Uterus (tissue), 4 donors: ENCODE results near the gene FCGR2B. TPM values are rescaled to one million over a fixed set of nuclear protein-coding genes. Genes with fewer than 3 reads are reported as not detected.
"Not testable (repeated sequence)": the region's sequence is repeated elsewhere in the genome, so short reads cannot be mapped to it uniquely, and the experiment has no call there.

Experiments used
- DNase-seq, 2 donors: peaks; one replicate each; pipeline ENCODE4 v3.0.0-alpha.2; 2019 to 2020
- H3K27ac ChIP-seq, 2 donors: fragments of 200-600 bp; sonication (generic); 1 replicate in 1 of 2; 2 replicates in 1 of 2; pipeline ENCODE4 v1.5.1; 2016 to 2018
- H3K27me3 ChIP-seq, 2 donors: fragments of 200-600 bp; sonication (generic); one replicate each; pipeline ENCODE4 v1.5.1; 2018 to 2019; ENCODE audit warnings: control low read depth in 1 of 2
- H3K36me3 ChIP-seq, 2 donors: fragments of 200-600 bp; sonication (generic); one replicate each; pipeline ENCODE4 v1.5.1; 2019; ENCODE audit warnings: control low read depth in 1 of 2
- H3K4me1 ChIP-seq, 2 donors: fragments of 200-600 bp; sonication (generic); one replicate each; pipeline ENCODE4 v1.5.1; 2018 to 2019; ENCODE audit warnings: control low read depth in 1 of 2
- H3K4me3 ChIP-seq, 2 donors: fragments of 200-600 bp; sonication (generic); 1 replicate in 1 of 2; 2 replicates in 1 of 2; pipeline ENCODE4 v1.5.1; 2018 to 2019; ENCODE audit warnings: mild to moderate bottlenecking in 1 of 2
- H3K9me3 ChIP-seq, 2 donors: fragments of 200-600 bp; sonication (generic); one replicate each; pipeline ENCODE4 v1.5.1; 2019; ENCODE audit warnings: control low read depth in 1 of 2
- CTCF ChIP-seq, 4 experiments: fragments of 200-600 bp in 2 of 4; fragments of 450-650 bp in 2 of 4; sonication (generic) in 2 of 4; IDR thresholded peaks; one replicate each; pipeline ENCODE4 v1.5.1; 2016 to 2019; ENCODE audit warnings: antibody characterized with exemption in 4 of 4, mild to moderate bottlenecking in 2 of 4, moderate library complexity in 1 of 4
- intact Hi-C: fragments of 100-400 bp; cut with DNase I; formaldehyde crosslinking; loops from one replicate; pipeline ENCODE4 v1.15.1; 2023; ENCODE audit warnings: low total_unique reads
- total RNA-seq, 4 donors: library from RNA; depleted of rRNA in 3 of 4; stranded (reverse); fragments of >200 nt in 3 of 4; gene quantifications; one replicate each; pipeline versions ENCODE4 v1.1.0 to v1.2.4, GENCODE V29; 2014 to 2023
- donor health status: DM: yes; HTN: yes; CAD: no.

Gene FCGR2B
- total RNA-seq, 4 donors from 2014 or later, result 0.59 to 14.1 (median 3.2) TPM

GRCh38 chr1:161647507-161648360 lies 15.2 kb upstream of the FCGR2B start:
- H3K36me3 ChIP-seq, H3K27me3 ChIP-seq, H3K9me3 ChIP-seq, intact Hi-C loops, H3K4me3 ChIP-seq, H3K27ac ChIP-seq, H3K4me1 ChIP-seq, DNase-seq: not testable (repeated sequence)
- TF ChIP-seq CTCF (IDR thresholded peaks at IDR 0.05), result peak in 3 of 4 experiments; percentile 12 to 25 (median 16)

- H3K9me3 ChIP-seq, H3K27ac ChIP-seq, H3K4me1 ChIP-seq, H3K27me3 ChIP-seq, intact Hi-C loops, DNase-seq, H3K36me3 ChIP-seq, H3K4me3 ChIP-seq: not testable (repeated sequence)
These were observed 9.4 kb upstream of the FCGR2B start for GRCh38 chr1:161653541-161653940.

GRCh38 chr1:161653971-161654370 lies 9.0 kb upstream of the FCGR2B start:
- H3K4me3 ChIP-seq, H3K27ac ChIP-seq, H3K9me3 ChIP-seq, H3K36me3 ChIP-seq, DNase-seq, H3K27me3 ChIP-seq, intact Hi-C loops, H3K4me1 ChIP-seq: not testable (repeated sequence)

- DNase-seq, H3K36me3 ChIP-seq, H3K27ac ChIP-seq, intact Hi-C loops, H3K4me1 ChIP-seq, H3K27me3 ChIP-seq, H3K4me3 ChIP-seq, H3K9me3 ChIP-seq: not testable (repeated sequence)
These were observed 4.4 kb upstream of the FCGR2B start for GRCh38 chr1:161658524-161658923.

- H3K4me1 ChIP-seq, H3K4me3 ChIP-seq, DNase-seq, intact Hi-C loops, H3K27ac ChIP-seq, H3K9me3 ChIP-seq, H3K27me3 ChIP-seq, H3K36me3 ChIP-seq: not testable (repeated sequence)
These were observed 1.2 kb upstream of the FCGR2B start for GRCh38 chr1:161661660-161662311.

- H3K27me3 ChIP-seq, H3K4me3 ChIP-seq, H3K36me3 ChIP-seq, DNase-seq, H3K4me1 ChIP-seq, H3K9me3 ChIP-seq, intact Hi-C loops, H3K27ac ChIP-seq: not testable (repeated sequence)
These were observed 626 bp downstream of the FCGR2B start for GRCh38 chr1:161663569-161663968.

GRCh38 chr1:161664689-161665088 lies 1.7 kb downstream of the FCGR2B start:
- DNase-seq, H3K27me3 ChIP-seq, H3K4me3 ChIP-seq, H3K36me3 ChIP-seq, H3K27ac ChIP-seq, H3K9me3 ChIP-seq, intact Hi-C loops, H3K4me1 ChIP-seq: not testable (repeated sequence)

GRCh38 chr1:161671045-161672020 lies 8.4 kb downstream of the FCGR2B start:
- H3K36me3 ChIP-seq, DNase-seq, H3K27ac ChIP-seq, H3K9me3 ChIP-seq, intact Hi-C loops, H3K4me1 ChIP-seq, H3K27me3 ChIP-seq, H3K4me3 ChIP-seq: not testable (repeated sequence)

- H3K4me1 ChIP-seq, H3K4me3 ChIP-seq, intact Hi-C loops, H3K27me3 ChIP-seq, H3K36me3 ChIP-seq, H3K9me3 ChIP-seq, DNase-seq, H3K27ac ChIP-seq: not testable (repeated sequence)
These were observed 10.5 kb downstream of the FCGR2B start for GRCh38 chr1:161673437-161673836.

GRCh38 chr1:161674447-161674846 lies 11.5 kb downstream of the FCGR2B start:
- H3K4me1 ChIP-seq, H3K27ac ChIP-seq, H3K4me3 ChIP-seq, DNase-seq, intact Hi-C loops, H3K36me3 ChIP-seq, H3K9me3 ChIP-seq, H3K27me3 ChIP-seq: not testable (repeated sequence)

GRCh38 chr1:161674908-161675307 lies 12.0 kb downstream of the FCGR2B start:
- H3K36me3 ChIP-seq, H3K9me3 ChIP-seq, H3K4me3 ChIP-seq, H3K4me1 ChIP-seq, DNase-seq, H3K27me3 ChIP-seq, H3K27ac ChIP-seq, intact Hi-C loops: not testable (repeated sequence)
